Endothelial cell of umbilical vein (primary cell): ENCODE results near the gene SPOP. TPM values are rescaled to one million over a fixed set of nuclear protein-coding genes. Genes with fewer than 3 reads are reported as not detected.
A peak's percentile ranks its signal among the peaks of the same experiment; 100 is the strongest.

Source experiments
- Bru-seq: library from RNA; stranded (reverse); fragments of 400-500 nt; gene quantifications from one replicate; lab custom pipeline; 2021; lab: Mats Ljungman, UMichigan
- BruChase-seq, 2 experiments: library from RNA; stranded (reverse); fragments of 400-500 nt; gene quantifications; one replicate each; lab custom pipeline; 2021; lab: Mats Ljungman, UMichigan
- BruUV-seq: library from RNA; stranded (reverse); fragments of 400-500 nt; replicated peaks from 2 replicates; lab custom pipeline; 2021; lab: Mats Ljungman, UMichigan
- CTCF ChIA-PET: fragments of 300-600, 350-600 bp; sonication (Branson Sonifier 250); formaldehyde crosslinking; loops from one replicate; lab custom pipeline; 2021; ENCODE audit warnings: antibody characterized with exemption, inconsistent platforms; lab: Charles Lee
- POLR2A ChIA-PET: fragments of 300-600, 350-600 bp; sonication (Branson Sonifier 250); formaldehyde crosslinking; loops from one replicate; lab custom pipeline; 2021; ENCODE audit warnings: antibody characterized with exemption, inconsistent platforms; lab: Charles Lee
- DNase-seq: peaks from one replicate; pipeline ENCODE4 v3.0.0-alpha.2; 2011; ENCODE audit warnings: low read depth, low spot score
- FAIRE-seq: peaks from 2 replicates; lab custom pipeline; 2011; peaks lifted over from hg19 to GRCh38; lab: Jason Lieb, UNC
- H2AFZ ChIP-seq: 2 replicates; pipeline ENCODE4 v1.6.0; 2012; ENCODE audit warnings: low read depth, low read length, control low read depth, inconsistent platforms
- H3K27ac ChIP-seq: 2 replicates; pipeline ENCODE4 v1.5.1; 2011; ENCODE audit warnings: low read depth, mild to moderate bottlenecking, control low read depth, low read length, moderate library complexity; ENCODE audit not compliant: insufficient read depth
- H3K27me3 ChIP-seq, 2 experiments: 2 replicates each; pipeline versions ENCODE4 v1.6.0 to v1.6.1; 2011; ENCODE audit warnings: low read length in 2 of 2, mixed read lengths in 1 of 2; ENCODE audit not compliant: control insufficient read depth in 2 of 2, insufficient read depth in 2 of 2
- H3K36me3 ChIP-seq, 2 experiments: 2 replicates in 1 of 2; 3 replicates in 1 of 2; pipeline ENCODE4 v1.5.1; 2011; ENCODE audit warnings: low read length in 2 of 2, mild to moderate bottlenecking in 1 of 2, moderate library complexity in 1 of 2; ENCODE audit not compliant: control insufficient read depth in 2 of 2, insufficient read depth in 2 of 2; ENCODE audit errors: extremely low read depth in 1 of 2
- H3K4me1 ChIP-seq: 3 replicates; pipeline ENCODE4 v1.5.1; 2011; ENCODE audit warnings: mild to moderate bottlenecking, low read length; ENCODE audit not compliant: control insufficient read depth, insufficient read depth; ENCODE audit errors: extremely low read depth
- H3K4me2 ChIP-seq: 2 replicates; pipeline ENCODE4 v1.6.1; 2011; ENCODE audit warnings: low read length, control low read depth, mixed read lengths; ENCODE audit not compliant: insufficient read depth
- H3K4me3 ChIP-seq, 3 experiments: fragments of 200-600 bp in 1 of 3; sonication (generic), shearing (Covaris generic) in 1 of 3; replicated peaks in 1 of 3; 2 replicates each; pipeline ENCODE4 v1.5.1; 2011 to 2016; ENCODE audit warnings: control low read depth in 3 of 3, low read length in 3 of 3, mild to moderate bottlenecking in 2 of 3, inconsistent platforms in 1 of 3, low read depth in 1 of 3, moderate library complexity in 1 of 3; ENCODE audit not compliant: insufficient read depth in 1 of 3
- H3K79me2 ChIP-seq: 2 replicates; pipeline ENCODE4 v1.6.0; 2012; ENCODE audit warnings: low read length, inconsistent platforms; ENCODE audit not compliant: control insufficient read depth, insufficient read depth
- H3K9ac ChIP-seq: replicated peaks from 2 replicates; pipeline ENCODE3; 2011; ENCODE audit warnings: low read length, control low read depth; ENCODE audit not compliant: insufficient read depth; ENCODE audit errors: extremely low read depth
- H3K9me1 ChIP-seq: replicated peaks from 3 replicates; pipeline ENCODE4 v1.6.0; 2011; ENCODE audit warnings: mild to moderate bottlenecking, low read length; ENCODE audit not compliant: control insufficient read depth, insufficient read depth; ENCODE audit errors: extremely low read depth
- H3K9me3 ChIP-seq: replicated peaks from 2 replicates; pipeline ENCODE4 v1.5.1; 2012; ENCODE audit warnings: low read length, inconsistent platforms; ENCODE audit not compliant: control insufficient read depth, insufficient read depth
- H4K20me1 ChIP-seq: replicated peaks from 2 replicates; pipeline ENCODE3; 2011; ENCODE audit warnings: mild to moderate bottlenecking, low read length; ENCODE audit not compliant: control insufficient read depth, insufficient read depth; ENCODE audit errors: extremely low read depth
- CTCF ChIP-seq, 2 donors: IDR thresholded peaks; 1 replicate in 1 of 2; 2 replicates in 1 of 2; pipeline ENCODE4 v1.5.1; 2011; ENCODE audit warnings: low read length in 2 of 2, mild to moderate bottlenecking in 2 of 2, moderate library complexity in 2 of 2, control low read depth in 1 of 2, inconsistent platforms in 1 of 2, low read depth in 1 of 2; ENCODE audit not compliant: insufficient read depth in 1 of 2; ENCODE audit errors: extremely low read depth in 1 of 2
- EZH2 ChIP-seq: IDR thresholded peaks from 2 replicates; pipeline ENCODE4 v1.6.1; 2012; ENCODE audit warnings: borderline replicate concordance, low read depth, mild to moderate bottlenecking, moderate library complexity, low read length, inconsistent platforms; ENCODE audit not compliant: severe bottlenecking
- FOS ChIP-seq: IDR thresholded peaks from 2 replicates; pipeline ENCODE4 v1.6.1; 2011; ENCODE audit warnings: mild to moderate bottlenecking, low read length, moderate library complexity, borderline replicate concordance; ENCODE audit not compliant: insufficient read depth
- GATA2 ChIP-seq: IDR thresholded peaks from 2 replicates; pipeline ENCODE4 v1.7.0; 2011; ENCODE audit warnings: low read depth, mild to moderate bottlenecking, moderate library complexity, mixed read lengths, low read length; ENCODE audit not compliant: insufficient read length, insufficient read depth
- JUN ChIP-seq: IDR thresholded peaks from 2 replicates; pipeline ENCODE4 v1.6.1; 2011; ENCODE audit warnings: borderline replicate concordance, low read depth; ENCODE audit not compliant: insufficient read length, insufficient read depth
- MAX ChIP-seq: IDR thresholded peaks from 2 replicates; pipeline ENCODE4 v1.6.1; 2011; ENCODE audit not compliant: insufficient read depth, insufficient read length
- MYC ChIP-seq: IDR thresholded peaks from one replicate; pipeline ENCODE4 v1.6.1; 2011; ENCODE audit warnings: mild to moderate bottlenecking, low read depth, low read length
- POLR2A ChIP-seq: IDR thresholded peaks from 2 replicates; pipeline ENCODE4 v1.6.1; 2012; ENCODE audit warnings: low read depth, mild to moderate bottlenecking, control low read depth, low read length
- POLR2AphosphoS5 ChIP-seq: IDR thresholded peaks from 2 replicates; pipeline ENCODE4 v1.6.1; 2012; ENCODE audit warnings: low read depth, mild to moderate bottlenecking, control low read depth, low read length, moderate library complexity; ENCODE audit not compliant: insufficient read depth
- dilution Hi-C: fragments of 300-500 bp; cut with MboI; formaldehyde crosslinking; loops from one replicate; pipeline ENCODE4 v1.15.0; 2019; ENCODE audit warnings: low sequenced_read_pairs; ENCODE audit not compliant: extremely low pct_ligation_motif_present
- intact Hi-C: fragments of 100-400 bp; cut with micrococcal nuclease; formaldehyde crosslinking; loops from one replicate; pipeline ENCODE4 v1.10.0; 2022
- long read RNA-seq: library from polyadenylated mRNA; stranded (forward); transcript quantifications from one replicate; pipeline ENCODE4 v2.0.0, GENCODE V29; 2021
- polyA minus RNA-seq, 3 experiments: library from RNA; depleted of rRNA, polyadenylated mRNA; stranded (reverse); fragments of >200 nt; gene quantifications; 1 replicate in 1 of 3; 2 replicates in 2 of 3; pipeline ENCODE4 v1.2.3, GENCODE V29; 2011
- polyA plus RNA-seq, 4 experiments: library from polyadenylated mRNA; depleted of rRNA in 3 of 4; stranded (reverse) in 3 of 4; unstranded in 1 of 4; fragments of >200 nt; gene quantifications; 2 replicates each; pipeline versions ENCODE4 v1.2.1 to v1.2.3, GENCODE V29; 2011 to 2012; ENCODE audit warnings: missing spikeins in 1 of 4
- total RNA-seq: library from RNA; stranded (reverse); gene quantifications from 2 replicates; pipeline ENCODE4 v1.2.3, GENCODE V29; 2021

The SPOP gene
- total RNA-seq (61.0 and 61.9 TPM in 2 replicates), polyA plus RNA-seq (46.9 and 55.5 TPM in 2 replicates), polyA minus RNA-seq (91.0 and 97.0 TPM in 2 replicates), Bru-seq, nascent RNA (percentile 85 among the genes with signal in this experiment), BruChase-seq, experiment 1, labeled RNA remaining after a 6-hour chase (percentile 79 among the genes with signal in this experiment), BruChase-seq, experiment 2, labeled RNA remaining after a 2-hour chase (percentile 76 among the genes with signal in this experiment)
- 42.6 and 43.6 TPM in 2 replicates for polyA plus RNA-seq (2011; cell fraction: cytosol; rRNA removed)
- polyA plus RNA-seq (2011; cell fraction: nucleus; rRNA removed), result 85.1 and 105 TPM in 2 replicates
- polyA plus RNA-seq (2012), result 45.0 and 51.7 TPM in 2 replicates
- 45.3 TPM for polyA minus RNA-seq (2011; cell fraction: cytosol; rRNA and poly(A)+ RNA removed)
- 58.0 and 66.0 TPM in 2 replicates for polyA minus RNA-seq (2011; cell fraction: nucleus; rRNA and poly(A)+ RNA removed)
- long read RNA-seq, transcript SPOP-201 (11 exons, 2,965 nt), result minor isoform, 19 of 259 reads
- long read RNA-seq, transcript SPOP-202 (11 exons, 2,985 nt), result minor isoform, 21 of 259 reads
- long read RNA-seq, transcript SPOP-221 (1 exons, 2,135 nt), result minor isoform, 10 of 259 reads
- long read RNA-seq, transcript SPOP-206 (10 exons, 1,865 nt), result major isoform, 162 of 259 reads
- long read RNA-seq, partial matches to known transcripts, result 4 of 259 reads
- long read RNA-seq, other reads (novel, unspliced or antisense), result 42 of 259 reads

- no peaks in the 10 kb centered on the region for H4K20me1 ChIP-seq
- POLR2A ChIA-PET, result interaction anchor here (1.0 kb wide), 2 partner anchors 10 to 14 kb away, joined by 3 to 10 read pairs; no protein-coding TSS in a partner anchor
- no TSS peak for BruUV-seq
- H3K79me2 ChIP-seq, result peaks cover 38% of the 10 kb centered on the region
- H3K4me3 ChIP-seq, result peak within 1 kb of the TSS; percentile 38 to 86 (median 75)
- no peaks in the 10 kb centered on the region for H3K9me3 ChIP-seq
- H2AFZ ChIP-seq, result peak within 1 kb of the TSS; percentile 52
- intact Hi-C loops, result loop anchor here (1.0 to 5.0 kb wide), 3 partner anchors 10 to 56 kb away; no protein-coding TSS in a partner anchor
- no peaks in the 10 kb centered on the region for H3K9me1 ChIP-seq
- peak within 1 kb of the TSS; percentile 74 for H3K9ac ChIP-seq
- peak within 1 kb of the TSS; percentile 87 for H3K4me2 ChIP-seq
- H3K36me3 ChIP-seq, result no peaks in the 10 kb centered on the region
- peak; percentile 99 for DNase-seq
- dilution Hi-C loops, result no loop called here
- peaks cover 10% of the 10 kb centered on the region for H3K4me1 ChIP-seq
- FAIRE-seq, result peak; percentile 97
- CTCF ChIA-PET, result interaction anchor here (1.0 to 1.3 kb wide), 5 partner anchors 13 to 108 kb away, joined by 3 to 19 read pairs (median 7); no protein-coding TSS in a partner anchor
- TF ChIP-seq POLR2AphosphoS5, result peak; percentile 52
- no peak for TF ChIP-seq GATA2
- peak; percentile 73 for TF ChIP-seq POLR2A
- TF ChIP-seq EZH2, result no peak
- TF ChIP-seq JUN, result no peak
- TF ChIP-seq CTCF (IDR thresholded peaks at IDR 0.05; ENCODE audit: extremely low read depth in 1 of 2, insufficient read depth in 1 of 2, low read depth in 1 of 2, low read length in 2 of 2), result no peak
- no peak for TF ChIP-seq FOS
- peak; percentile 64 for TF ChIP-seq MYC
- TF ChIP-seq MAX, result peak; percentile 81
- no peaks in the 10 kb centered on the region for H3K27me3 ChIP-seq
- peak within 1 kb of the TSS; percentile 45 for H3K27ac ChIP-seq
Observed at GRCh38 chr17:49677933-49678847, at the start of gene SPOP. SPOP (minus strand) TSS chr17:49678097; CDS start chr17:49622810, 55,287 bp downstream.
